ENCODE measurements around the gene METRN. TPM values are rescaled to one million over a fixed set of nuclear protein-coding genes. Genes with fewer than 3 reads are reported as not detected.
A peak's percentile ranks its signal among the peaks of the same experiment; 100 is the strongest.

Gene METRN
- polyA plus RNA-seq, 1 of the 3 experiments (the other 2 are of a cell fraction): 59.7 TPM

DNA sequence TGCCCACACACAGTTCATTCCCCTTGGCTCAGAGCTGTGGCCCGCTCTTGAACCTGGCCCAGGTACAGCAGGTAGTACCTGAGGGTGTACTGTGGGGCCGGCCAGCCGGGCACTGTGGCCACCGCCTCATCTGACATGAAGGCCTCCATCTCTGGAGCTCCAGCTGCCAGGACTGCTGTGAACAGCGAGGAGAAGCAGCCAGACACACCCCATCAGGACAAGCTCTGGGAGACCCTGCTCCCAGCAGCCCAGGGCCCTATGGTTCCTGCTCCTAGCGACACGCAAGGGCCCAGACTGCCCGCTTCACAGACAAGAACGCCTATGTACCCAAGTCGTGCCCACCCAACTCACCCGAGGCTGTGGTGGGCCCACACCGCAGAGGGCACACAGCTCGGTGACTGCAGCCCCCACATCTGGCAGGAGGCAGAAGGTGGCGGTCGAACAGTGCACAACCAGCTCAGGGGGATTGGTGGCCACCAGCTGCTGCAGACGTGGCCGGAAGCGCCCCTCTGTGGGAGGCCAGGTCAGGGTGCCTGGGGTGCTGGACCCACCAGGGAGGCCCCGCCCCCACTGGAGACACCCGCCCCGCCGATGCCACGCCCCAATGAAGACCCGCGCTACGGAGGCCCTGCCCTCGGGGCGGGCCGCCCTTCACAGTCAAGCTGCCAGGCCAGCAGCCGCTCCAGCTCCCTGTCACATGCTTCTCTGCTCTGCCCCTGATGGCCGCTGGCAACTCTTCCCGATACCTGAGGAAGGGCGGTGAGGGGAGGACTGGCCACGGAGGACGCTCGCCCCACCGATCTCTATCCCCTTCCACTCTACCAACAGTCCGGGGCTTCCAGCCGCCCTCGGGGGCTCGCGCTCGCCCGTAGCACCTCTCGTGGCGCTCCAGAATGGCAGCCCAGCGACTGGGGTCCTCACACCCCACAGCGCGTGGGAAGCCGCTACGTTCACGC, 35.8 kb upstream of the METRN start:
- Histone ChIP-seq H3K36me3 (replicated peaks in 1 of 2; ENCODE audit: control insufficient read depth in 1 of 2, insufficient read depth in 2 of 2, low read length in 1 of 2) (peaks cover 13 to 27% of the 10 kb centered on the region in 2 experiments), H3K4me3 (ENCODE audit: low read depth in 2 of 2, low read length in 1 of 2) (peak overlapping the region; percentile 60 to 70), H3K9me2 (no peaks in the 10 kb centered on the region), H3K4me2 (peak overlapping the region; percentile 96), H3K9ac (peak overlapping the region; percentile 65; the same call in 1 of the 2 replicates), H2AFZ (ENCODE audit: low read depth) (0 out of 2 replicates have a peak overlapping the region, but pooled peaks have one; percentile 82), H3F3A (replicated peaks; ENCODE audit: insufficient read depth) (peaks cover 10% of the 10 kb centered on the region), H3K27me3 (ENCODE audit: insufficient read depth) (no peaks in the 10 kb centered on the region), H3K27ac (ENCODE audit: low read depth in 2 of 2, low read length in 1 of 2) (peak overlapping the region; percentile 82 to 96), H3K9me3 (no peaks in the 10 kb centered on the region), H4K20me1 (ENCODE audit: insufficient read depth) (peaks cover 23% of the 10 kb centered on the region), H3K4me1 (ENCODE audit: control insufficient read depth in 1 of 2, insufficient read depth in 2 of 2, low read depth in 1 of 2, low read length in 1 of 2) (peaks cover 8 to 45% of the 10 kb centered on the region in 2 experiments; a peak in 2 of 4 replicates), H3K79me2 (ENCODE audit: insufficient read depth) (peaks cover 34% of the 10 kb centered on the region)
- POLR2A ChIA-PET: interaction anchor here (0.6 to 1.7 kb wide), 12 partner anchors 10 to 43 kb away, joined by 3 to 10 read pairs (median 4); partner anchors contain the start of genes MCRIP2, METTL26, RHOT2 and WDR24
- CTCF ChIA-PET: interaction anchor here (0.5 to 3.8 kb wide), 6 partner anchors 11 to 41 kb away, joined by 3 to 20 read pairs (median 10); partner anchors contain the start of genes RHOT2 and WDR90
- WGBS (ENCODE audit: low lambda C conversion rate): 4% methylated on average over 8 of the region's 52 CpGs
- DNase-seq: peak; percentile 91
- TF ChIP-seq POLR2AphosphoS5 (IDR thresholded peaks at IDR 0.05; ENCODE audit: low read depth, low read length) (peak; percentile 34; the same call in 1 of the 2 replicates), FOXJ3 (CRISPR knock-in tag; IDR thresholded peaks at IDR 0.05) (0 out of 2 replicates have a peak, but pooled peaks have one; percentile 44), TAF1 (IDR thresholded peaks at IDR 0.05; ENCODE audit: borderline replicate concordance, low read depth, low read length) (peak; percentile 25; the same call in 1 of the 2 replicates), TEAD4 (IDR thresholded peaks at IDR 0.05; ENCODE audit: borderline replicate concordance, insufficient read depth) (no peak), NRF1 (IDR thresholded peaks at IDR 0.05; ENCODE audit: low read depth, low read length) (no peak), MXI1 (IDR thresholded peaks at IDR 0.05; ENCODE audit: low read depth, low read length) (peak; percentile 74; the same call in 1 of the 2 replicates)
- TF ChIP-seq, protein P1, sequence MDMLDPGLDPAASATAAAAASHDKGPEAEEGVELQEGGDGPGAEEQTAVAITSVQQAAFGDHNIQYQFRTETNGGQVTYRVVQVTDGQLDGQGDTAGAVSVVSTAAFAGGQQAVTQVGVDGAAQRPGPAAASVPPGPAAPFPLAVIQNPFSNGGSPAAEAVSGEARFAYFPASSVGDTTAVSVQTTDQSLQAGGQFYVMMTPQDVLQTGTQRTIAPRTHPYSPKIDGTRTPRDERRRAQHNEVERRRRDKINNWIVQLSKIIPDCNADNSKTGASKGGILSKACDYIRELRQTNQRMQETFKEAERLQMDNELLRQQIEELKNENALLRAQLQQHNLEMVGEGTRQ (IDR thresholded peaks at IDR 0.05; ENCODE audit: borderline replicate concordance, low read depth, low read length): 0 out of 2 replicates have a peak, but pooled peaks have one; percentile 16
- TF ChIP-seq, protein P2, sequence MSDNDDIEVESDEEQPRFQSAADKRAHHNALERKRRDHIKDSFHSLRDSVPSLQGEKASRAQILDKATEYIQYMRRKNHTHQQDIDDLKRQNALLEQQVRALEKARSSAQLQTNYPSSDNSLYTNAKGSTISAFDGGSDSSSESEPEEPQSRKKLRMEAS (IDR thresholded peaks at IDR 0.05; ENCODE audit: low read depth): peak; percentile 21; the same call in 1 of the 2 replicates
- TF ChIP-seq, protein P3, sequence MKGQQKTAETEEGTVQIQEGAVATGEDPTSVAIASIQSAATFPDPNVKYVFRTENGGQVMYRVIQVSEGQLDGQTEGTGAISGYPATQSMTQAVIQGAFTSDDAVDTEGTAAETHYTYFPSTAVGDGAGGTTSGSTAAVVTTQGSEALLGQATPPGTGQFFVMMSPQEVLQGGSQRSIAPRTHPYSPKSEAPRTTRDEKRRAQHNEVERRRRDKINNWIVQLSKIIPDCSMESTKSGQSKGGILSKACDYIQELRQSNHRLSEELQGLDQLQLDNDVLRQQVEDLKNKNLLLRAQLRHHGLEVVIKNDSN (IDR thresholded peaks at IDR 0.05; ENCODE audit: borderline replicate concordance, low read depth): 0 out of 2 replicates have a peak, but pooled peaks have one; percentile 22
